IMR-90 (cell line): Measurements from ENCODE around the gene C2CD4C. TPM values are rescaled to one million over a fixed set of nuclear protein-coding genes. Genes with fewer than 3 reads are reported as not detected.

Experiments used
- ATAC-seq: fragments of 200-7000 bp; cut with Tn5 transposase; 2 replicates; pipeline ENCODE4 v1.9.1; 2020; ENCODE audit warnings: low read depth, mild to moderate bottlenecking, moderate library complexity
- BruUV-seq: library from RNA; stranded (reverse); fragments of 400-500 nt; replicated peaks from 2 replicates; lab custom pipeline; 2021; lab: Mats Ljungman, UMichigan
- CTCF ChIA-PET: fragments of 300-600 bp; formaldehyde crosslinking; extraction: SDS; loops from one replicate; lab custom pipeline; 2021; ENCODE audit warnings: antibody characterized with exemption; lab: Yijun Ruan, JAX
- POLR2A ChIA-PET: fragments of 300-600 bp; sonication (Branson Sonifier 250); formaldehyde crosslinking; loops from one replicate; lab custom pipeline; 2022; ENCODE audit warnings: antibody characterized with exemption; ENCODE audit not compliant: unreplicated experiment; lab: Charles Lee
- DNase-seq: peaks from one replicate; pipeline ENCODE4 v3.0.0; 2013
- H2AFZ ChIP-seq: replicated peaks from 2 replicates; pipeline ENCODE3; 2013; ENCODE audit warnings: low read length, mild to moderate bottlenecking; ENCODE audit not compliant: poor library complexity
- H2AK5ac ChIP-seq: 2 replicates; pipeline ENCODE4 v1.6.1; 2013; ENCODE audit warnings: low read depth, low read length, inconsistent platforms
- H2AK9ac ChIP-seq: replicated peaks from 2 replicates; pipeline ENCODE3; 2013; ENCODE audit warnings: mild to moderate bottlenecking, low read depth, low read length, moderate library complexity; ENCODE audit not compliant: poor library complexity
- H2BK120ac ChIP-seq: 2 replicates; pipeline ENCODE4 v1.6.1; 2013; ENCODE audit warnings: low read depth, low read length, inconsistent platforms
- H2BK15ac ChIP-seq: 3 replicates; pipeline ENCODE4 v1.6.1; 2013; ENCODE audit warnings: low read depth, low read length, inconsistent platforms
- H2BK20ac ChIP-seq: 2 replicates; pipeline ENCODE4 v1.6.1; 2013; ENCODE audit warnings: low read depth, mild to moderate bottlenecking, inconsistent platforms, low read length, moderate library complexity
- H2BK5ac ChIP-seq: 2 replicates; pipeline ENCODE4 v1.6.1; 2013; ENCODE audit warnings: mild to moderate bottlenecking, low read depth, low read length, inconsistent platforms; ENCODE audit not compliant: poor library complexity, severe bottlenecking
- H3K14ac ChIP-seq: replicated peaks from 2 replicates; pipeline ENCODE4 v1.6.1; 2013; ENCODE audit warnings: low read depth, low read length, inconsistent platforms
- H3K18ac ChIP-seq: 2 replicates; pipeline ENCODE4 v1.6.1; 2013; ENCODE audit warnings: low read depth, low read length, control low read depth
- H3K23ac ChIP-seq: 2 replicates; pipeline ENCODE4 v1.6.1; 2013; ENCODE audit warnings: low read depth, low read length, inconsistent platforms
- H3K27ac ChIP-seq: 2 replicates; pipeline ENCODE4 v1.5.1; 2013; ENCODE audit warnings: mild to moderate bottlenecking, control low read depth, low read length; ENCODE audit not compliant: insufficient read depth
- H3K27me3 ChIP-seq: 2 replicates; pipeline ENCODE4 v1.6.1; 2013; ENCODE audit warnings: low read length; ENCODE audit not compliant: control insufficient read depth, insufficient read depth
- H3K36me3 ChIP-seq: 2 replicates; pipeline ENCODE4 v1.6.1; 2013; ENCODE audit warnings: low read length, mixed read lengths; ENCODE audit not compliant: control insufficient read depth, insufficient read depth
- H3K4ac ChIP-seq: 2 replicates; pipeline ENCODE4 v1.6.1; 2013; ENCODE audit warnings: low read depth, low read length, inconsistent platforms
- H3K4me1 ChIP-seq: 2 replicates; pipeline ENCODE4 v1.6.1; 2013; ENCODE audit warnings: low read length, mixed read lengths; ENCODE audit not compliant: control insufficient read depth, insufficient read depth
- H3K4me2 ChIP-seq: 2 replicates; pipeline ENCODE4 v1.6.1; 2013; ENCODE audit warnings: low read depth, mild to moderate bottlenecking, control low read depth, low read length, moderate library complexity
- H3K4me3 ChIP-seq: 2 replicates; pipeline ENCODE4 v1.5.1; 2013; ENCODE audit warnings: low read depth, mild to moderate bottlenecking, control low read depth, low read length, moderate library complexity; ENCODE audit not compliant: insufficient read depth
- H3K56ac ChIP-seq: 2 replicates; pipeline ENCODE4 v1.6.1; 2013; ENCODE audit warnings: low read length, inconsistent platforms; ENCODE audit not compliant: insufficient read depth; ENCODE audit errors: extremely low read depth
- H3K79me1 ChIP-seq, 2 experiments: 2 replicates each; pipeline ENCODE4 v1.6.1; 2013; ENCODE audit warnings: low read length in 2 of 2, inconsistent platforms in 1 of 2, low read depth in 1 of 2
- H3K9ac ChIP-seq: 2 replicates; pipeline ENCODE4 v1.6.1; 2013; ENCODE audit warnings: low read depth, low read length, control low read depth
- H3K9me1 ChIP-seq: 2 replicates; pipeline ENCODE4 v1.6.1; 2013; ENCODE audit warnings: low read length, inconsistent platforms; ENCODE audit not compliant: insufficient read depth
- H3K9me3 ChIP-seq: 2 replicates; pipeline ENCODE4 v1.6.1; 2013; ENCODE audit warnings: low read length; ENCODE audit not compliant: control insufficient read depth, insufficient read depth
- H4K20me1 ChIP-seq: 2 replicates; pipeline ENCODE4 v1.6.1; 2013; ENCODE audit warnings: low read length, inconsistent platforms; ENCODE audit not compliant: insufficient read depth
- H4K5ac ChIP-seq: 2 replicates; pipeline ENCODE4 v1.6.1; 2013; ENCODE audit warnings: mild to moderate bottlenecking, low read depth, low read length, control low read depth
- H4K8ac ChIP-seq, 2 experiments: 2 replicates each; pipeline ENCODE4 v1.6.1; 2013; ENCODE audit warnings: low read depth in 2 of 2, low read length in 2 of 2, control low read depth in 1 of 2, inconsistent platforms in 1 of 2
- H4K91ac ChIP-seq: 2 replicates; pipeline ENCODE4 v1.6.1; 2013; ENCODE audit warnings: low read depth, low read length, inconsistent platforms; ENCODE audit not compliant: insufficient read depth
- BHLHE40 ChIP-seq: fragments of 150-350 bp; IDR thresholded peaks from 2 replicates; pipeline ENCODE4 v1.6.1; 2016; ENCODE audit warnings: mild to moderate bottlenecking, low read depth, low read length
- CEBPB ChIP-seq: IDR thresholded peaks from 2 replicates; pipeline ENCODE4 v1.6.1; 2012; ENCODE audit warnings: low read depth, low read length, improper control_type of control experiment
- CHD1 ChIP-seq: IDR thresholded peaks from 2 replicates; pipeline ENCODE4 v1.6.1; 2012; ENCODE audit warnings: low read depth, low read length, improper control_type of control experiment
- CTCF ChIP-seq: conservative IDR thresholded peaks from 2 replicates; pipeline ENCODE4 v1.5.1; 2012; ENCODE audit warnings: mild to moderate bottlenecking, low read depth, low read length, improper control_type of control experiment
- ELK1 ChIP-seq: fragments of 150-350 bp; IDR thresholded peaks from 2 replicates; pipeline ENCODE4 v1.6.1; 2016; ENCODE audit warnings: low read depth, mild to moderate bottlenecking, low read length, moderate library complexity, borderline replicate concordance
- FOS ChIP-seq: fragments of 150-350 bp; IDR thresholded peaks from 2 replicates; pipeline ENCODE4 v1.6.1; 2016; ENCODE audit warnings: low read depth, low read length
- MAFK ChIP-seq: IDR thresholded peaks from 2 replicates; pipeline ENCODE4 v1.6.1; 2012; ENCODE audit warnings: low read depth, low read length, improper control_type of control experiment
- MAZ ChIP-seq: IDR thresholded peaks from 2 replicates; pipeline ENCODE4 v1.6.1; 2012; ENCODE audit warnings: low read depth, mild to moderate bottlenecking, low read length, improper control_type of control experiment, moderate library complexity, borderline replicate concordance
- MXI1 ChIP-seq: IDR thresholded peaks from 2 replicates; pipeline ENCODE4 v1.6.1; 2012; ENCODE audit warnings: low read depth, mild to moderate bottlenecking, low read length, moderate library complexity, borderline replicate concordance
- NFE2L2 ChIP-seq: fragments of 150-350 bp; IDR thresholded peaks from 2 replicates; pipeline ENCODE4 v1.6.1; 2016; ENCODE audit warnings: low read depth, mild to moderate bottlenecking, low read length
- POLR2A ChIP-seq: IDR thresholded peaks from 2 replicates; pipeline ENCODE4 v1.6.1; 2012; ENCODE audit warnings: mild to moderate bottlenecking, low read depth, low read length
- RAD21 ChIP-seq: IDR thresholded peaks from 2 replicates; pipeline ENCODE4 v1.6.1; 2012; ENCODE audit warnings: low read length, improper control_type of control experiment
- RCOR1 ChIP-seq: IDR thresholded peaks from 2 replicates; pipeline ENCODE4 v1.6.1; 2012; ENCODE audit warnings: mild to moderate bottlenecking, low read length, improper control_type of control experiment; ENCODE audit not compliant: insufficient replicate concordance
- RFX5 ChIP-seq: IDR thresholded peaks from 2 replicates; pipeline ENCODE4 v1.8.0; 2012; ENCODE audit warnings: low read depth, mild to moderate bottlenecking, low read length, moderate library complexity
- SMC3 ChIP-seq: fragments of 150-350 bp; IDR thresholded peaks from 2 replicates; pipeline ENCODE4 v1.6.1; 2016; ENCODE audit warnings: low read depth, mild to moderate bottlenecking, antibody characterized with exemption, low read length, moderate library complexity
- USF2 ChIP-seq: fragments of 150-350 bp; IDR thresholded peaks from 2 replicates; pipeline ENCODE4 v1.6.1; 2017; ENCODE audit warnings: mild to moderate bottlenecking, antibody characterized with exemption, low read length, low read depth
- WGBS, 2 experiments: methylation state at CpG; one replicate each; pipeline versions ENCODE4 v1.1.5 to v1.1.7; 2013; ENCODE audit warnings: missing lambda C conversion rate in 2 of 2; ENCODE audit not compliant: insufficient read length in 1 of 2; ENCODE audit errors: extremely low coverage in 2 of 2; 5-methylcytosine and 5-hydroxymethylcytosine counted together
- dilution Hi-C: fragments of 300-500 bp; cut with HindIII; formaldehyde crosslinking; loops from one replicate; pipeline ENCODE4 v1.14.3; 2018; ENCODE audit warnings: low sequenced_read_pairs; ENCODE audit not compliant: unreplicated experiment
- in situ Hi-C: fragments of 300-500 bp; cut with MboI; formaldehyde crosslinking; loops from 3 replicates; pipeline ENCODE4 v1.14.3; 2019; ENCODE audit warnings: low sequenced_read_pairs, inconsistent platforms, mixed read lengths
- intact Hi-C: fragments of 100-400 bp; cut with micrococcal nuclease; formaldehyde crosslinking; loops from 2 replicates; pipeline ENCODE4 v1.10.0; 2022
- polyA plus RNA-seq, 3 experiments: library from polyadenylated mRNA; depleted of rRNA; stranded (reverse); fragments of >200 nt; gene quantifications; 2 replicates each; pipeline ENCODE4 v1.2.3, GENCODE V29; 2012; ENCODE audit warnings: low replicate concordance in 1 of 3
- total RNA-seq: library from RNA; depleted of rRNA; stranded (reverse); fragments of >200 nt; gene quantifications from 2 replicates; pipeline ENCODE4 v1.2.3, GENCODE V29; 2012

The C2CD4C gene
- total and polyA plus RNA-seq, 2 of the 4 experiments (the other 2 are of a cell fraction), result under 0.01 to 0.07 TPM

- no peak overlapping the region for H3K14ac ChIP-seq
- DNase-seq (no peak), ATAC-seq (no peak)
- no peaks in the 10 kb centered on the region; the same call in 1 of the 2 replicates for H3K27me3 ChIP-seq
- H2AFZ ChIP-seq, result no peak overlapping the region
- H2BK120ac ChIP-seq, result no peak overlapping the region
- in situ Hi-C loops (no loop called here), dilution Hi-C loops (no loop called here), intact Hi-C loops (no loop called here)
- H3K9ac ChIP-seq, result no peak overlapping the region
- no peaks in the 10 kb centered on the region for H3K36me3 ChIP-seq
- no peak overlapping the region for H4K8ac ChIP-seq
- no peak overlapping the region for H3K4me2 ChIP-seq
- H3K4me3 ChIP-seq, result no peak overlapping the region
- H3K27ac ChIP-seq, result no peak overlapping the region
- H2BK15ac ChIP-seq, result no peak overlapping the region
- H3K9me1 ChIP-seq, result no peaks in the 10 kb centered on the region
- no peak overlapping the region for H2BK5ac ChIP-seq
- peaks cover 12% of the 10 kb centered on the region for H3K9me3 ChIP-seq
- no peak overlapping the region for H2BK20ac ChIP-seq
- H2AK9ac ChIP-seq, result no peak overlapping the region
- H4K5ac ChIP-seq, result no peak overlapping the region
- no peak overlapping the region for H3K18ac ChIP-seq
- no peak overlapping the region for H4K91ac ChIP-seq
- H4K20me1 ChIP-seq, result no peaks in the 10 kb centered on the region
- no peak overlapping the region for H2AK5ac ChIP-seq
- CTCF ChIA-PET, result no interaction called here
- H3K23ac ChIP-seq, result no peak overlapping the region
- TF ChIP-seq RAD21 (no peak), RFX5 (no peak), MAZ (no peak), NFE2L2 (no peak), CTCF (no peak), USF2 (no peak), FOS (no peak), SMC3 (no peak), MAFK (no peak), RCOR1 (no peak), POLR2A (no peak), BHLHE40 (no peak), ELK1 (no peak), CHD1 (no peak), MXI1 (no peak), CEBPB (no peak)
- no peak overlapping the region for H3K56ac ChIP-seq
- POLR2A ChIA-PET, result no interaction called here
- 72% methylated on average over 5 of the region's 27 CpGs; no CpG with 5 or more reads in 1 of the 2 experiments for WGBS, 2 experiments
- H3K79me1 ChIP-seq, result no peaks in the 10 kb centered on the region
- BruUV-seq, result no TSS peak
- no peak overlapping the region for H3K4ac ChIP-seq
- H3K4me1 ChIP-seq, result no peaks in the 10 kb centered on the region
These were observed 30.4 kb upstream of the C2CD4C start for GRCh38 chr19:439167-439900.
